ENCODE measurements around the gene HEPHL1.

The HEPHL1 gene

GRCh38 chr11:93984936-93985335 is 36.2 kb upstream of the HEPHL1 start:
- no peak overlapping the region for H3K4me3 ChIP-seq (ENCODE audit: control insufficient read depth, low read depth, low read length)
- DNase-seq (ENCODE audit: low read depth): no peak
- TF ChIP-seq CTCF (conservative IDR thresholded peaks at IDR 0.05; ENCODE audit: control insufficient read depth, insufficient read depth, low read depth, low read length): no peak

- no peak for TF ChIP-seq CTCF (conservative IDR thresholded peaks at IDR 0.05; ENCODE audit: control insufficient read depth, insufficient read depth, low read depth, low read length)
- DNase-seq (ENCODE audit: low read depth): peak; percentile 41
- H3K4me3 ChIP-seq (ENCODE audit: control insufficient read depth, low read depth, low read length): no peak overlapping the region
Observed at GRCh38 chr11:93986716-93987115, 34.4 kb upstream of the HEPHL1 start.

- no peak for TF ChIP-seq CTCF (conservative IDR thresholded peaks at IDR 0.05; ENCODE audit: control insufficient read depth, insufficient read depth, low read depth, low read length)
- no peak for DNase-seq (ENCODE audit: low read depth)
Observed at GRCh38 chr11:93988455-93988854, 32.7 kb upstream of the HEPHL1 start.

GRCh38 chr11:93988912-93989311 is 32.2 kb upstream of the HEPHL1 start:
- no peak for DNase-seq (ENCODE audit: low read depth)
- no peak for TF ChIP-seq CTCF (conservative IDR thresholded peaks at IDR 0.05; ENCODE audit: control insufficient read depth, insufficient read depth, low read depth, low read length)
- H3K4me3 ChIP-seq (ENCODE audit: control insufficient read depth, low read depth, low read length): no peak overlapping the region

More at GRCh38 chr11:93988455-93988854, 32.7 kb upstream of the HEPHL1 start:
- no peak overlapping the region for H3K4me3 ChIP-seq (ENCODE audit: control insufficient read depth, low read depth, low read length)

GRCh38 chr11:93993747-93994146 is 27.4 kb upstream of the HEPHL1 start:
- no peak for TF ChIP-seq CTCF (conservative IDR thresholded peaks at IDR 0.05; ENCODE audit: control insufficient read depth, insufficient read depth, low read depth, low read length)
- no peak for DNase-seq (ENCODE audit: low read depth)
- H3K4me3 ChIP-seq (ENCODE audit: control insufficient read depth, low read depth, low read length): no peak overlapping the region

GRCh38 chr11:93997741-93998140 is 23.4 kb upstream of the HEPHL1 start:
- H3K4me3 ChIP-seq (ENCODE audit: control insufficient read depth, low read depth, low read length): no peak overlapping the region
- DNase-seq (ENCODE audit: low read depth): no peak
- no peak for TF ChIP-seq CTCF (conservative IDR thresholded peaks at IDR 0.05; ENCODE audit: control insufficient read depth, insufficient read depth, low read depth, low read length)

- no peak overlapping the region for H3K4me3 ChIP-seq (ENCODE audit: control insufficient read depth, low read depth, low read length)
- peak; percentile 45 for DNase-seq (ENCODE audit: low read depth)
- TF ChIP-seq CTCF (conservative IDR thresholded peaks at IDR 0.05; ENCODE audit: control insufficient read depth, insufficient read depth, low read depth, low read length): no peak
Observed at GRCh38 chr11:94000659-94001058, 20.5 kb upstream of the HEPHL1 start.
